Fibroblast of mammary gland (primary cell): ENCODE data around the gene MEGF10.

ENCODE experiments used
- DNase-seq: peaks from one replicate; pipeline ENCODE4 v3.0.0-alpha.2; 2010; ENCODE audit warnings: low read depth
- H3K4me3 ChIP-seq: 2 replicates; pipeline ENCODE4 v1.5.1; 2011; ENCODE audit warnings: low read depth, mild to moderate bottlenecking, low read length, moderate library complexity; ENCODE audit not compliant: control insufficient read depth
- TF ChIP-seq, protein P1 (sequence below): conservative IDR thresholded peaks from 2 replicates; pipeline ENCODE4 v1.5.1; 2011; ENCODE audit warnings: low read depth, low read length, inconsistent platforms; ENCODE audit not compliant: control insufficient read depth, insufficient read depth

The MEGF10 gene

DNA sequence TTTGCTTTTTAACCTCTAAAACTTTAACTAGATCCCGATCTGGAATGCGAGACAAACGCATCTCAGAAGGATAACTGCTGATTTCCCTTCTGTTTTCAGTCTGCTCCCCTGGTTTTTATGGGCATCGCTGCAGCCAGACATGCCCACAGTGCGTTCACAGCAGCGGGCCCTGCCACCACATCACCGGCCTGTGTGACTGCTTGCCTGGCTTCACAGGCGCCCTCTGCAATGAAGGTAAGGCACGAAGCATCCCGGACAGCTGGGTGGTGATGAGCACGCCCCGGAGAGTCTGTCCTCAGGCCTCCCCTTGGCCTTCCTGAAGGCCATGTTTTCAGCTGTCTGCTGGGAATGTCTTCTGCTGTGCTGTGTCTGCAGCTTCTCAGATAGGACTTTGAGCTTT is 144.0 kb downstream of the MEGF10 start:
- DNase-seq: no peak
- TF ChIP-seq, protein P1, sequence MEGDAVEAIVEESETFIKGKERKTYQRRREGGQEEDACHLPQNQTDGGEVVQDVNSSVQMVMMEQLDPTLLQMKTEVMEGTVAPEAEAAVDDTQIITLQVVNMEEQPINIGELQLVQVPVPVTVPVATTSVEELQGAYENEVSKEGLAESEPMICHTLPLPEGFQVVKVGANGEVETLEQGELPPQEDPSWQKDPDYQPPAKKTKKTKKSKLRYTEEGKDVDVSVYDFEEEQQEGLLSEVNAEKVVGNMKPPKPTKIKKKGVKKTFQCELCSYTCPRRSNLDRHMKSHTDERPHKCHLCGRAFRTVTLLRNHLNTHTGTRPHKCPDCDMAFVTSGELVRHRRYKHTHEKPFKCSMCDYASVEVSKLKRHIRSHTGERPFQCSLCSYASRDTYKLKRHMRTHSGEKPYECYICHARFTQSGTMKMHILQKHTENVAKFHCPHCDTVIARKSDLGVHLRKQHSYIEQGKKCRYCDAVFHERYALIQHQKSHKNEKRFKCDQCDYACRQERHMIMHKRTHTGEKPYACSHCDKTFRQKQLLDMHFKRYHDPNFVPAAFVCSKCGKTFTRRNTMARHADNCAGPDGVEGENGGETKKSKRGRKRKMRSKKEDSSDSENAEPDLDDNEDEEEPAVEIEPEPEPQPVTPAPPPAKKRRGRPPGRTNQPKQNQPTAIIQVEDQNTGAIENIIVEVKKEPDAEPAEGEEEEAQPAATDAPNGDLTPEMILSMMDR: no peak
- no peak overlapping the region for H3K4me3 ChIP-seq

DNA sequence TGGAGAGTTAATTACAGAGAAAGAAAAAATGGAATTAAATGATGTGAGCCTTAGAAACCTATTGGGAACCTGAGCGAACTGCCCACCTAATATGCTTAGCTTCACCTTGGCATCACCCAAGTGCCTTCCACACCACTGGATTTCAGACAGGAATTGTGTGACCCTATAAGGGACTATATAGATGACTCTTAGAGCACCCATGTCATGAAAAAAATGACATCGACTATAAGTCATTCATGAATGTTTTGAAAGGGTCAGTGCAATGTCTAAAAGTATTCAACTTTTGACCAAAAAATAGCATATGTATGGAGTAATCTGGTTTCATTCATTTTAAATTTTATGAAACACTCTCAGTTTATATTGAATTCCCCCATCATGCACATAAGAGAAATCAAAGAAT is 145.2 kb downstream of the MEGF10 start:
- no peak overlapping the region for H3K4me3 ChIP-seq
- TF ChIP-seq, protein P1: no peak
- no peak for DNase-seq

DNA sequence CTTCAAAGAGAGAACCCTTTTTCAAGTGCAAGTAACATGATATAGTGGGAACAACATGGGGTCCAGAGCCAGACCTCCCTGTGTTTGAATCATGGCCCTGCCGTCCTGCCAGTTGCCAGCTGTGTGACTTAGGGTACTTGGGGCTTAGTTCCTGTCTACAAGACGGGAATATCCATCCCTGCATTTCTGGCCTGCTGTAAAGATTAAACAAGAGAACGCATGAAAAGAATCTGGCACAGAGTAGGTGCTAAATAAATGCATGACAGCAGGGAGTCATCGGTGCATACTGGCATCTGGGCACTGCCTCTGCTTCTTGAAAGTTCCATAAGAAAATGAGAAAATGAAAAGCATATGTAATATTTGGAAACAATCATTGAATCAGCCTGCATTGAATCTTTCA is 149.0 kb downstream of the MEGF10 start:
- TF ChIP-seq, protein P1: no peak
- no peak overlapping the region for H3K4me3 ChIP-seq
- DNase-seq: no peak

DNA sequence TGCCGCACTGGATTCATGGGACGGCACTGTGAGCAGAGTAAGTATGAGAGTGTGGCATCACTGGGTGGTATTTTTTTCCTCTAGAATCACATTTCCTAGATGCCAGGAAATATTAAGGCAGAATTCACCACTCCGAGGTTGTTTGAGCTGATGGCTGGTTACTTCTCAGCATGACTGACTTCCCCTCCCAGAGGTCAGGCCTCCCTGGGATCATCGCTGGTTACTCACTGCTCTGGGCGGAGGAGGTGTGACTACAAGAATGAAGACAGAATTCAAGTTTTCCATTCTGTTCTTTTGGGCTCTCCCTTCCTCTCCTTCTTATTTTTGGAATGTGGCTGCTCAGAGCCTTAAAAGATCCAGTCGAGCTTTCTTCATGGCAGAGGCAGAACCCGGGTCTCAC is 150.2 kb downstream of the MEGF10 start:
- DNase-seq: peak; percentile 61
- TF ChIP-seq, protein P1: no peak
- no peak overlapping the region for H3K4me3 ChIP-seq

DNA sequence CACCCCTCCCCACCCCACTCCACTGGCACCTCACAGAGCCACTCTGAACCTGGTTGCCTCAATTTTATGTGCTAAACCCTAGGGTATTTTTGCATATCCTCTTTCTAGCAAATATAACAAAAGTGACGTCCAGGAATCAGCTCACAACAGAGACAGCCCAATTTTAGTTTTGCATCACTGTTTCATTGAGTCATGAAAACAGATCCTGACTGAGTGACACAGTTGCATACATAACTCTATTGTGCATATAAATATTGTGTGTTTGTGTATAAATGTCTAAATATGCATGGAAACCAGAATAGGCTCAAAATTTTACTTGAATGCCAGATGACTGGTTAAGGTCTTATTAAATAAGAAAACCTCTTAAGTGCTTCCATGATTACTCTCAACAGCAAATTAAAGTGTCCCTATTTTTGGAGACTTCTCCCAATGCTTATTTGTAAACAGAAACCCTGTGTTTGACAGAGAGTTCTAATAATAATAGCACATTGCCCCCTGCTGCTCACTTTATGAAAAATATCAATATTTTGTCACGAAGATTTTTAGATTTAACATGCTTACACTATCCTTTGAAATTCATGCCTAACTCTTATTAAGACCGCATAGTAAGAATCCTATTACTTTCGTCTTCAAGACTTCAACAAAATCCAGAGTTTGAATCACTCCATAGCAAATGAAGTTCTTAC is 151.3 kb downstream of the MEGF10 start:
- TF ChIP-seq, protein P1: peak; percentile 33
- DNase-seq: peak; percentile 37

DNA sequence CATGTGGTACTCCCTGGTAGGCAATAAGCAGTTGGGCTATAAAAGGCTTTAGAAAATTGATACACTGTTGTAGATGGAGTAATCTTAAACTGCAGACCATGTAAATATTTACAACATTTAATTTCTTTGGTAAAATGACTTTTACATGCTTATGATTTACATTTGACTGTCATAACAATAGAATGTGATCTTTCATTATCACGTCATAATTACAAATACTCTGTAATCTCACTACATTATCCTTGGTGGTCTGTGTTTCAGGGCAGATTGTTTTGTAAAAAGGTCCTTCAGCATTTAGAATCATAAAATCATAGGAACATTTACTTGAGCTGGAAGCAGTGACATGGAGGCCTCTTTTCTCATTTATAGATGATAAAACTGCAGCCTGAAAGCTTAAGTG is 153.6 kb downstream of the MEGF10 start:
- no peak for DNase-seq
- H3K4me3 ChIP-seq: no peak overlapping the region
- TF ChIP-seq, protein P1: no peak

More for the DNA sequence above, 151.3 kb downstream of the MEGF10 start:
- no peak overlapping the region for H3K4me3 ChIP-seq
